ENCODE measurements around the gene ENPEP.
"Not testable (repeated sequence)": the region's sequence is repeated elsewhere in the genome, so short reads cannot be mapped to it uniquely, and the experiment has no call there.

Gene ENPEP

DNA sequence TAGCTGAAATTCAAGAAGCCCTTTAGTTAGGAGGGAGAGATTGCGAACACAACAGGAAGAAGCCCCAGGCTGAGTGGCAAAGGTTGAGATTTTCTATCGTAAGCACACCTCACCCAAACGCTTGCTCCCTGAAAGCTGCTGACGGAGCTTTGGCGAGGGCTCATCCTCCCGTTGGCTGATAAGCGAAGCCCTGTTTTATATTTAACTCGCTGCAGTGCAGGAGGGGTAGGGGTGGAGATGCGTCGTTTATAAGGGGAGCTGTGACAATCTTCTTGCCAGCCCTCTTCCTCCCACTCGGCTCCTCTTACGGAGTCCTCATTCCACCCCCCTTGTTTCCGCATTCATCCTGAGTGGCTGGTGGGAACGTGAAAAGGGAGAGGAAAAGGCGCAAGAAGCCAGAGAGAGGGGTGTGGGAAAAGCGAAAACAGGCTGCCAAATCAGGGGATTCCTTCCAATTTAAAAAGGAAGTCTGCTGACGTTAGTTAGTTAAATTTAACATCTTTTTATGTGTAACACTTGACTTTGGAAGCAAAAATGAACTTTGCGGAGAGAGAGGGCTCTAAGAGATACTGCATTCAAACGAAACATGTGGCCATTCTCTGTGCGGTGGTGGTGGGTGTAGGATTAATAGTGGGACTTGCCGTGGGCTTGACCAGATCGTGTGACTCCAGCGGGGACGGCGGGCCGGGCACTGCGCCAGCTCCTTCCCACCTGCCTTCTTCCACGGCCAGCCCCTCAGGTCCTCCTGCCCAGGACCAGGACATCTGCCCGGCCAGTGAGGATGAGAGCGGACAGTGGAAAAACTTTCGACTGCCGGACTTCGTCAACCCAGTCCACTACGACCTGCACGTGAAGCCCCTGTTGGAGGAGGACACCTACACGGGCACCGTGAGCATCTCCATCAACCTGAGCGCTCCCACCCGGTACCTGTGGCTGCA is at the start of gene ENPEP:
TSS of gene ENPEP (plus strand) at position 275 of the 938 bp plus-strand sequence. CDS start at position 535, 260 bp downstream.
- no peak for DNase-seq

DNA sequence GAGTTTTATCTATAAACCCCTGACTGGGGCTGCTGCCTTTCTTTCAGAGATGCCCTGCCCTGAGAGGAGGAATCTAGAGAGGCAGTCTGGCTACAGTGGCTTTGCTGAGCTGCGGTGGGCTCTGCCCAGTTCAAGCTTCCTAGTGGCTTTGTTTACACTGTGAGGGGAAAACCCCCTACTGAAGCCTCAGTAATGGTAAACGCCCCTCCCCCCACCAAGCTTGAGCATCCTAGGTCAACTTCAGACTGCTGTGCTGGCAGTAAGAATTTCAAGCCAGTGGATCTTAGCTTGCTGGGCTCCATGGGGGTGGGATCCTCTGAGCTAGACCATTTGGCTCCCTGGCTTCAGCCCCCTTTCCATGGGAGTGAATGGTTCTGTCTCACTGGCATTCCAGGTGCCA is 44.1 kb upstream of the ENPEP start:
- DNase-seq, result not testable (repeated sequence)

- not testable (repeated sequence) for DNase-seq
Measured at GRCh38 chr4:110437292-110437691, 38.7 kb upstream of the ENPEP start.

DNA sequence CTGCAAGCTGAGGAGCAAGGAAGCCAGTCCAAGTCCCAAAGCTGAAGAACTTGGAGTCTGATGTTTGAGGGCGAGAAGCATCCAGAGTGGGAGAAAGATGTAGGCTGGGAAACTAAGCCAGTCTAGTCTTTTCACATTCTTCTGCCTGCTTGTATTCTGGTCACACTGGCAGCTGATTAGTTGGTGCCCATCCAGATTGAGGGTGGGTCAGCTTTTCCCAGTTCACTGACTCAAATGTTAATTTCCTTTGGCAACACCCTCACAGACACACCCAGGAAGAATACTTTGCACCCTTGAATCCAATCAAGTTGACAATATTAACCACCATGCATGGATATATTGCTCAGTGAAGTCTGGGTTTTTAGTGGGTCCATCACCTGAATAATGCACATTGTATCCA is 36.7 kb upstream of the ENPEP start:
- DNase-seq, result not testable (repeated sequence)

DNA sequence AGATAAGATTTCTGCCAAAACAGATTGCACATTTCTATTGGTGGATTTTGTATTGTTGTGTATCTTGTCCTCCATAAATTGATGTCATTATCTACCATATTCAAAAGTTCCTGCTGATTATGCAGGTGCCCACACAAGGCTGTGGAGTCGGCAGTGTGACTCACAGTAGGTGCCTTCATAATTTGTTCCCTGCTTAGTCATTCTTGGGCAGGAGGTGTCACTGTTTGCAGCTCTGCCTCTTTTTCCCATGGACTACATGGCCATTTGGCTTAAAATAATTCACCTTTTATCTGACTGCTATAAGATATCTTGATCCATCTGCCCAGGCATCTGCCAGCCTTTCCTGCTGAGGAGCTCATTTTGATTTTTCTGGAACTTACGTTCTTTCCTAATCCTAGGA is 33.6 kb upstream of the ENPEP start:
- DNase-seq, result no peak

DNA sequence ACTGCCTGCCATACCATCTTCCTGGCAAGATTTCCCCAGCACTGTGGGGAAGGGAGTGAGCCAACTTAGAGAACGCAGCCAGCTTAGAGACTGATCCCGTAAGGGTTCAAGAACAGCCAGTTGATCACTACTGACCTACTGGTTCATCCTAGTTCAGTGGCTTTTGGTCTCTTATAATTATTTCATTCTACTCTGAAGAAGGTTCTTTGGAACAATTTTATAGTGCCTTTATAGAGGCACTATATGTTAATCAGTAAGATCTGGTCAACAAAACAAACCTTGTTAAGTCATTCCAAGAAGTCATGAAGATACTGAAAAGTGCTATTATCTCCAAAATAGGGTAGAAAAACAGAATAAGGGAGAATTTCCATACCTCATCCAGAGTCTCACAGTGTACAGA is 33.2 kb upstream of the ENPEP start:
- no peak for DNase-seq

DNA sequence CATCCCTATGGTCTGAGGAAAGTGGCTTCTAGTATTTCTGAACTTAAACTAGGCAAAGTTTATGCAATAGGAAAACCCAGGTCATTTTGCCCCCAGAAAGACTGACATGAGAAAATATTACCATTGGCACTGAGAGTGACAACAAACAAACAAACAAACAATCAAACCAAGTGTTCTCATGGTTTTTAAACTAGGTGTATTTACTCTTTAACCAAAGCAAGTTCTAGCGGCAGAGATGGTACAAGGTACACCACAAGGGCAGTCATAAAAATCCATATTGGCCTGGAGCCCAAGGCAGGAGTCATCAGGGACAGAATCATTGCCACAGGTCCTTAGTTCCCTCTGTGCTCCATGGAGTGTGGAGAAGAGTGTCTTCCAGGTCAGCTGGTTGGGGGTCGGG is 26.0 kb upstream of the ENPEP start:
- DNase-seq, result no peak

GRCh38 chr4:110452546-110452945 is 23.4 kb upstream of the ENPEP start:
- DNase-seq, result no peak

GRCh38 chr4:110454441-110454840 is 21.5 kb upstream of the ENPEP start:
- DNase-seq, result no peak

DNA sequence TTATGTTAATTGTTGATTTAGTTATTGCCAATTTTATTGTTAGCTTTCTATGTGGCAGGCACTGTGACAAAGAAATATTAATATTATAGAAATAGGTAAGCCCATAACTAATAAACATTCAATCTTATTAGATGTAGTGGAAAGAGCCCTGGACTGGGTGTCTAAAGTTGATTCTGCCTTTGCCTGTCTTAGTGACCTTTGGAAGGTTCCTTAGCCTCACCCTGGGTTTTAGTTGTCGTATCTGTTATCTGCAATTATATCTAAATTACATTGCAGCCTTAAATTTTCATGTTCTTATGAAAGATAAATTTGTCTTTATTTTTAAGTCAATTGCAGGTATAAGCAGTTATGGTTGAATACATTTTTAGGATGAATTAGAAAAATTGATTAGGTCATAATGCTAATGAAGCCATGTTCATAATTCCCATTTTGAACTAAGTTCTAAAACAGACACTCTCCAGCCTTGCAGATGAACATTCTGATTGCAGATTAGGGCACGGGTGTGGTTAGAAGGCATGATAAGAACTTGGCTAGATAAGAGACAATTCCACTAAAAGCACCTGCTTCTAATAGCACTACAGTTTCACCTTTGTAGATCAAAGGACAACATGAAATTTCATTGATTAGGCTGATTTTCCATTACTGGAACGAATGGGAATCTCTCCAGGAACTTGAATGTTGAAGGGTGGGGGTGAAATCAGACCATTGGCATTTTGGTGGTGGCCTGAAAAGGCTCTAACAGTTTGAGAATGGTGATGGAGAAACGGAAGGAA is 17.3 kb upstream of the ENPEP start:
- no peak for DNase-seq

- DNase-seq, result no peak
Measured at GRCh38 chr4:110460074-110460746, 15.7 kb upstream of the ENPEP start.

DNA sequence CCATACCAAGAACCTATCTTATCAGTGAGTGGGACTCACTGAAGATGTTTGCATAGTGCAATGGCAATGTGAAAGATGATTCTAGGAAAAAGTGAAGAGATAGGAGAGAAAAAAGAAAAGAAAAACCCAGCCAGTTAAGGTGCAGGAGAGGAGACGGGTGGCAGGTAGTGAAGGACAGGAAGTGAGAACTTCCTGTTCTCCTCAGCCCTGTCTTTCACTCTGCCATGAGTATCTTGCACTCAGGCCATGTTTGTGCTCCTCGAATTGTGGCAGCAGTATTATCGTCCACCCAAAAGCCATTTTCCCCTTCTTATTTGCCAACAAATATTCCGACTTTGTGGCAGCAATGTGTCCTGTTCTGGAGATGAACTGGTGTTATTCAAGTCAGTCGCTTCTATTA is 8.6 kb upstream of the ENPEP start:
- no peak for DNase-seq

- DNase-seq, result no peak
Measured at GRCh38 chr4:110472583-110473329, 3.2 kb upstream of the ENPEP start.

- no peak for DNase-seq
Measured at GRCh38 chr4:110474481-110474880, 1.5 kb upstream of the ENPEP start.

DNA sequence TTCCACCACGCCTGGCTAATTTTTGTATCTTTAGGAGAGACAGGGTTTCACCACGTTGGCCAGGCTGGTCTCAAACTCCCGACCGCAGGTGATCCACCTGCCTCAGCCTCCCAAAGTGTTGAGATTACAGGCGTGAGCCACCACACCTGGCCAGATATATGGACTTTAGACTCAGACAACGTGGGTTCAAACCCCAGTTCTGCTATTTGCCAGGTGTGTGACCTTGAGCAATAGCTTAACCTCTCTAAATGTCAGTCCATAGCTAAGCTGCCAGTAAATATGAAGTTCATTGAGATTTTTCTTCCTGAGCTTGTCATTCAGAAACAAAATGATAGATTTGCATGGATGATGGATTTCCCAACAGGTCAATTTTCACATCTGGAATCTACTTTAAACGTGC is 875 bp upstream of the ENPEP start:
- DNase-seq, result not testable (repeated sequence)

- no peak for DNase-seq
Measured at GRCh38 chr4:110477836-110478235, 1.9 kb downstream of the ENPEP start.

GRCh38 chr4:110480031-110480549 is 4.1 kb downstream of the ENPEP start:
- DNase-seq, result no peak

DNA sequence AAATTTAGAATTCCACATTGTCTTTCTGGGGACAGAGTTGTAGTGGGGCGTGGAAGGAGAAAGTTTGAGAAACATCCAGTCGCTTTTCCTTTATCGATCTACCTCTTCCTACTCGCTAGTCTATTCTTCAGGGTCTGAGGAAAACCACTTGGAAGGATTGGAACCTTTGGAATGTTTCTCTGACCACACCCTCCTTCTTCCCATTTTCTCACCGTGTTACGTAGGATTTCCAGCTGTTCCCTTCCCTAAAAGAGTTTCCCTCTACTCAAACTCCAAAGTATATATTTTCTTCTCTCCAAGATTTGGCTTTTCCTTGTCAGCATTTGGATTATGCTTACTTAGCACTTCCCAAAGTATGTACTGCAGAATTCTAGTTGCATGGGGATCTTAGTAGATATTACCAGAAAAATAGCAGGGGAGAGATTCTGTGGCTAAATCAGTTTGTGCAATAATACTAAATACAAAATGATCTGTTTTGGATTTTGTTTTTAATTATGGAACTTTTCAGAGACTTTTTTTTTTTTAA is 4.9 kb downstream of the ENPEP start:
- no peak for DNase-seq

DNA sequence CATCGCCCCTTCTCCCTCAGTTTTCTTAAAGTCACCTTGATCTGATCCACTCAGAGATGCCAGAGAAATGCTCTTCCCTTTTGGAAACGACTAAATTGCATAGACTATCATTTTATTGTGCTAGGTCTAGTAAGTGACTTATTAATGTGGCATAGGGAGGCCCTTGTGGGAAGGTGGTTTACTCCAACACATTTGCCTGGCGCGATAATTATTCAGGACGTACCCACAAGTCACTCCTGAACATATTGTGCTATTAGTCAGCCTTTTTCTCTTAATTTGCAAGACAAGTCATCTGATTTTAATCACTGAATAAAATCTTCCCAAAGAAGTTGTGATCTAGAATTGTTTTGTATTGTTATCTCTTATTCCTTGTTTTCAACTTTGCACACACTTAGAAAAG is 7.6 kb downstream of the ENPEP start:
- DNase-seq, result no peak

- no peak for DNase-seq
Measured at GRCh38 chr4:110484029-110484428, 8.1 kb downstream of the ENPEP start.

GRCh38 chr4:110484767-110485166 is 8.8 kb downstream of the ENPEP start:
- DNase-seq, result no peak

- no peak for DNase-seq
Measured at GRCh38 chr4:110485452-110485851, 9.5 kb downstream of the ENPEP start.

Measured in activated CD8-positive, alpha-beta memory T cell treated with anti-CD3 and anti-CD28 coated beads, Interleukin-2, amount 50 U/mL, for 48 hours (primary cell).